ENCODE measurements around the gene COL24A1. TPM values are rescaled to one million over a fixed set of nuclear protein-coding genes. Genes with fewer than 3 reads are reported as not detected.

Gene COL24A1
- total RNA-seq, 4 donors from 2014 or later: 1.2 to 4.7 (median 3.3) TPM

DNA sequence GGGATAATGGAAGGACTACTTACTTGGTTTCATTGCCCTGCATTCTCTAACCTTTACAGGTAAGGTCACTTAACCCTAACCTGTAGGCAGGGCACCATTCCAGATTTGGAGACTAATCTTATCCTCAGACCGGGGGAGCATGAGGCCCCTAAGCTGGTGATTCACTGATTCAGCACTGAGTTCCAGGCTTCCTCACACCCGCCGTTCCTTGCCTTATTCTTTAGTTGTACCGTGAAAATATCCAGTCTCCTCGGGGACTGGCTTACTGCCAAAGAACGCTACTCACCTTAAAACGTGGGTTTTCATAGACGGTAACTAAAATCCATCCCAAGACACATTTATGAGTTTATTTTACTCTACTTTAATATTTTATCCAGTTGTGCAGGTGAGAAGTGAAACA is 44.3 kb upstream of the COL24A1 start:
- Histone ChIP-seq H3K27ac (no peak overlapping the region), H3K9me3 (no peaks in the 10 kb centered on the region), H3K36me3 (no peaks in the 10 kb centered on the region), H3K4me1 (no peaks in the 10 kb centered on the region), H3K4me3 (no peak overlapping the region), H3K27me3 (no peaks in the 10 kb centered on the region)
- ATAC-seq: no peak
- 39 to 62% methylated on average over 6 to 8 of the region's 8 CpGs for WGBS, 2 donors (ENCODE audit: low coverage in 1 of 2)
- TF ChIP-seq POLR2A (IDR thresholded peaks at IDR 0.05) (no peak), EP300 (IDR thresholded peaks at IDR 0.05) (no peak), POLR2AphosphoS5 (IDR thresholded peaks at IDR 0.05) (no peak)
- TF ChIP-seq, protein P1, sequence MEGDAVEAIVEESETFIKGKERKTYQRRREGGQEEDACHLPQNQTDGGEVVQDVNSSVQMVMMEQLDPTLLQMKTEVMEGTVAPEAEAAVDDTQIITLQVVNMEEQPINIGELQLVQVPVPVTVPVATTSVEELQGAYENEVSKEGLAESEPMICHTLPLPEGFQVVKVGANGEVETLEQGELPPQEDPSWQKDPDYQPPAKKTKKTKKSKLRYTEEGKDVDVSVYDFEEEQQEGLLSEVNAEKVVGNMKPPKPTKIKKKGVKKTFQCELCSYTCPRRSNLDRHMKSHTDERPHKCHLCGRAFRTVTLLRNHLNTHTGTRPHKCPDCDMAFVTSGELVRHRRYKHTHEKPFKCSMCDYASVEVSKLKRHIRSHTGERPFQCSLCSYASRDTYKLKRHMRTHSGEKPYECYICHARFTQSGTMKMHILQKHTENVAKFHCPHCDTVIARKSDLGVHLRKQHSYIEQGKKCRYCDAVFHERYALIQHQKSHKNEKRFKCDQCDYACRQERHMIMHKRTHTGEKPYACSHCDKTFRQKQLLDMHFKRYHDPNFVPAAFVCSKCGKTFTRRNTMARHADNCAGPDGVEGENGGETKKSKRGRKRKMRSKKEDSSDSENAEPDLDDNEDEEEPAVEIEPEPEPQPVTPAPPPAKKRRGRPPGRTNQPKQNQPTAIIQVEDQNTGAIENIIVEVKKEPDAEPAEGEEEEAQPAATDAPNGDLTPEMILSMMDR (IDR thresholded peaks at IDR 0.05): no peak

- Histone ChIP-seq H3K27me3 (no peaks in the 10 kb centered on the region), H3K9me3 (no peaks in the 10 kb centered on the region), H3K4me3 (no peak overlapping the region), H3K36me3 (no peaks in the 10 kb centered on the region), H3K27ac (no peak overlapping the region), H3K4me1 (peaks cover 0 to 15% (median 0%) of the 10 kb centered on the region in 3 donors)
- ATAC-seq: no peak
- TF ChIP-seq, protein P1 (IDR thresholded peaks at IDR 0.05): no peak
- TF ChIP-seq EP300 (IDR thresholded peaks at IDR 0.05) (no peak), POLR2A (IDR thresholded peaks at IDR 0.05) (no peak), POLR2AphosphoS5 (IDR thresholded peaks at IDR 0.05) (no peak)
- 0 to 33% methylated on average over 1 of the region's 1 CpG for WGBS, 2 donors (ENCODE audit: low coverage in 1 of 2)
Measured at GRCh38 chr1:86197206-86197855, 40.8 kb upstream of the COL24A1 start.

DNA sequence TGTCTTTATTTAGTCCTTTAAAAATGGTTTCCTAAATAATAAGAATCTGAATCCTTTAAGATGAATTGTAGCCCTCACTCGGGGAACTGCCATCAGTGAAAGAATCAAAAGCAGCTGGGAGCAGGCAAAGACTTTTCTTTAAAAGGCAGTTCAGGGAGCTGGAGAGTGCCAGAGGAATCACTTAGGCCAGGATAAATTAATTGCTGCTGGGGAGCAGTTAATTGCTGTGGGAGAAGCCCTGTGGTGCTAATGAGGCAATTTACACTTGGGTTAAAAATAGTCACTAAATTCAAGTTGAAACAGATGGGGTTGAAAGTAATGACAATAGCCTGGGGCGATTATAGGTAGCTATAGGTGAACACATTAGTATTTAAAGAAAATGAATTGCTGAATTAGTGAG is 38.7 kb upstream of the COL24A1 start:
- TF ChIP-seq POLR2AphosphoS5 (IDR thresholded peaks at IDR 0.05): no peak
- no peaks in the 10 kb centered on the region for H3K27me3 ChIP-seq
- H3K9me3 ChIP-seq: no peaks in the 10 kb centered on the region
- no peak overlapping the region for H3K4me3 ChIP-seq
- WGBS, 2 donors (ENCODE audit: low coverage in 1 of 2): 56 to 61% methylated on average over 1 to 2 of the region's 2 CpGs
- no peaks in the 10 kb centered on the region for H3K36me3 ChIP-seq
- no peak for ATAC-seq
- peaks cover 0 to 29% (median 0%) of the 10 kb centered on the region in 3 donors for H3K4me1 ChIP-seq
- peak overlapping the region in 1 of 4 donors; percentile 48 for H3K27ac ChIP-seq

GRCh38 chr1:86194491-86195034 is 38.0 kb upstream of the COL24A1 start:
- Histone ChIP-seq H3K9me3 (no peaks in the 10 kb centered on the region), H3K4me3 (no peak overlapping the region), H3K4me1 (peaks cover 0 to 29% (median 0%) of the 10 kb centered on the region in 3 donors), H3K36me3 (no peaks in the 10 kb centered on the region), H3K27ac (peak overlapping the region in 1 of 4 donors; percentile 48), H3K27me3 (no peaks in the 10 kb centered on the region)
- WGBS, 2 donors (ENCODE audit: low coverage in 1 of 2): 49 to 92% methylated on average over 3 to 4 of the region's 4 CpGs
- no peak for TF ChIP-seq POLR2AphosphoS5 (IDR thresholded peaks at IDR 0.05)
- TF ChIP-seq, protein P1 (IDR thresholded peaks at IDR 0.05): no peak
- TF ChIP-seq EP300 (IDR thresholded peaks at IDR 0.05): no peak
- TF ChIP-seq POLR2A (IDR thresholded peaks at IDR 0.05): no peak
- ATAC-seq: no peak

DNA sequence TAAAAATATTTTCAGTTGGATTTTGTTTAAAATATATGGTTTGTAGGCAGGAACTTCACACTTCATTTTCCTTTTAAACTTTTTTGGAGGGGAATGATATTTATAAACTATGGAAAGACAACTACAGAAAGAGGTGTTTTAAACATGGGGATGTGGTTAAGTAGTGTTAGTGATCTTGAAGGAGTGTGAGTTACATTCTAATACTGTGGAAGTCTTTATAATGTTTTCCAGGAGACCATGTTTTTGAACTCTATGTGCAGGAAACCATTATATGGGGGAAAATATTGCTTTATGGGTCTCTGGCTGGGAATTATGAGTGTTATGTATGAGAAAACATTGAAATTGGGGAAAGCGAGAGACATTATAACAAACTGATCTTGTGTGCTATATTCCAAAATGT is 35.8 kb upstream of the COL24A1 start:
- Histone ChIP-seq H3K36me3 (no peaks in the 10 kb centered on the region), H3K9me3 (no peaks in the 10 kb centered on the region), H3K4me1 (peaks cover 0 to 29% (median 0%) of the 10 kb centered on the region in 3 donors), H3K4me3 (no peak overlapping the region), H3K27ac (peak overlapping the region in 1 of 4 donors; percentile 61), H3K27me3 (no peaks in the 10 kb centered on the region)
- no peak for TF ChIP-seq POLR2AphosphoS5 (IDR thresholded peaks at IDR 0.05)
- no peak for TF ChIP-seq EP300 (IDR thresholded peaks at IDR 0.05)
- no peak for TF ChIP-seq POLR2A (IDR thresholded peaks at IDR 0.05)
- TF ChIP-seq, protein P1 (IDR thresholded peaks at IDR 0.05): no peak
- no peak for ATAC-seq
- WGBS, 2 donors (ENCODE audit: low coverage in 1 of 2): 56 to 94% methylated on average over 1 of the region's 1 CpG
